Panc1 (cell line): ENCODE data around the gene ATP13A3. TPM values are rescaled to one million over a fixed set of nuclear protein-coding genes. Genes with fewer than 3 reads are reported as not detected.

Experiments
- ATAC-seq: fragments of 200-7000 bp; cut with Tn5 transposase; 2 replicates; pipeline ENCODE4 v1.9.1; 2020; ENCODE audit warnings: mild to moderate bottlenecking, moderate library complexity
- BruUV-seq: library from RNA; stranded (reverse); fragments of 400-500 nt; replicated peaks from 2 replicates; lab custom pipeline; 2021; lab: Mats Ljungman, UMichigan
- CTCF ChIA-PET: fragments of 300-600 bp; sonication (Branson Sonifier 250); formaldehyde crosslinking; loops from one replicate; lab custom pipeline; 2022; ENCODE audit warnings: antibody characterized with exemption; lab: Charles Lee
- POLR2A ChIA-PET: fragments of 300-600 bp; sonication (Branson Sonifier 250); formaldehyde crosslinking; loops from one replicate; lab custom pipeline; 2022; ENCODE audit warnings: antibody characterized with exemption; lab: Charles Lee
- DNase-seq: peaks from one replicate; pipeline ENCODE4 v3.0.0-alpha.2; 2010; ENCODE audit warnings: low read depth, low spot score
- H3K27ac ChIP-seq: 2 replicates; pipeline ENCODE4 v1.5.1; 2011; ENCODE audit warnings: mild to moderate bottlenecking, low read length, inconsistent platforms
- H3K27me3 ChIP-seq: fragments of 200-500 bp; sonication (Bioruptor generic); 2 replicates; pipeline ENCODE4 v1.6.0; 2014; ENCODE audit warnings: low read length, inconsistent platforms; ENCODE audit not compliant: control insufficient read depth, insufficient read depth
- H3K36me3 ChIP-seq: fragments of 200-500 bp; sonication (Bioruptor generic); 2 replicates; pipeline ENCODE4 v1.5.1; 2014; ENCODE audit warnings: inconsistent platforms, mild to moderate bottlenecking, low read length, moderate library complexity; ENCODE audit not compliant: control insufficient read depth, insufficient read depth
- H3K4me1 ChIP-seq: 2 replicates; pipeline ENCODE4 v1.5.1; 2011; ENCODE audit warnings: inconsistent platforms, mild to moderate bottlenecking, low read length, moderate library complexity; ENCODE audit not compliant: control insufficient read depth, insufficient read depth
- H3K4me3 ChIP-seq, 2 experiments: 2 replicates each; pipeline ENCODE4 v1.5.1; 2011 to 2012; ENCODE audit warnings: low read depth in 2 of 2, low read length in 2 of 2, mild to moderate bottlenecking in 2 of 2, inconsistent platforms in 1 of 2, moderate library complexity in 1 of 2
- H3K9me3 ChIP-seq: fragments of 200-500 bp; sonication (Bioruptor generic); 2 replicates; pipeline ENCODE4 v1.5.1; 2014; ENCODE audit warnings: low read depth, mild to moderate bottlenecking, inconsistent platforms, low read length, moderate library complexity; ENCODE audit not compliant: control insufficient read depth, insufficient read depth
- CTCF ChIP-seq: fragments of 450-650 bp; IDR thresholded peaks from 2 replicates; pipeline ENCODE4 v1.5.1; 2017; ENCODE audit warnings: mild to moderate bottlenecking
- POLR2AphosphoS5 ChIP-seq: IDR thresholded peaks from 2 replicates; pipeline ENCODE4 v1.6.1; 2012; ENCODE audit warnings: mild to moderate bottlenecking, low read depth, low read length, moderate library complexity
- SIN3A ChIP-seq: IDR thresholded peaks from 2 replicates; pipeline ENCODE4 v1.6.1; 2012; ENCODE audit warnings: low read depth, mild to moderate bottlenecking, low read length, moderate library complexity, borderline replicate concordance; ENCODE audit not compliant: insufficient read depth
- TCF7L2 ChIP-seq: IDR thresholded peaks from 2 replicates; pipeline ENCODE4 v1.6.1; 2011; ENCODE audit warnings: mild to moderate bottlenecking, low read depth, low read length, inconsistent platforms
- in situ Hi-C: cut with HindIII; loops from 2 replicates; pipeline ENCODE4 v1.10.0; 2016; ENCODE audit warnings: low sequenced_read_pairs, low pct_unique_long_range_greater_than_20kb
- intact Hi-C: fragments of 100-400 bp; cut with micrococcal nuclease; formaldehyde crosslinking; loops from one replicate; pipeline ENCODE4 v1.10.0; 2022; ENCODE audit not compliant: unreplicated experiment
- total RNA-seq: library from RNA; stranded (reverse); gene quantifications from one replicate; pipeline ENCODE4 v1.2.1, GENCODE V29; 2021; ENCODE audit not compliant: unreplicated experiment
- TF ChIP-seq, protein P1 (sequence below), 2 experiments: IDR thresholded peaks; 2 replicates each; pipeline ENCODE4 v1.6.1; 2011 to 2012; ENCODE audit warnings: low read depth in 2 of 2, control low read depth in 1 of 2, low read length in 1 of 2, mild to moderate bottlenecking in 1 of 2, moderate library complexity in 1 of 2; ENCODE audit not compliant: insufficient read depth in 1 of 2

Gene ATP13A3
- total RNA-seq, 1 experiment from 2014 or later = 169 TPM

DNA sequence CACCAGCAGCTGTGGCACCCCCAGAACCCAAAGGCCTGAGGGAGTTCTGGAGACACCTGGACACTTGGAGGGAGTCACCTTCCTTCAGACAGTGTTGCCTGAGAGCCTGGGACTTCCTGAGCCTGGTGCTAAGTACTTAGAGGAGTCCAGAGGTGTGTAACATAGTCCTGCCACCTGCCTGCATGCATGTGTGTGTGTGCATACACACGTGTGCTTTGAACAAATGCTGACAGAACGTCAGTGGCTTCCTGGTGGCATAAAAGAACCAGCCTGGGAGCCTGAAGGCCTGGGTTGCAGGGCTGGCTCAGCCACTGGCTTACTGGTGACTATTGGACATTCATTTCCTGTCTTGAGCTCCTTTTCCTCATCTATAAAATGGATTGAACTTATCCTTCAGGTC, 132.5 kb downstream of the ATP13A3 start:
- Histone ChIP-seq H3K4me1 (peaks cover 11% of the 10 kb centered on the region; the same call in 1 of the 2 replicates), H3K4me3 (no peak overlapping the region), H3K36me3 (no peaks in the 10 kb centered on the region), H3K27me3 (no peaks in the 10 kb centered on the region), H3K27ac (no peak overlapping the region), H3K9me3 (no peaks in the 10 kb centered on the region)
- no TSS peak for BruUV-seq
- ATAC-seq = no peak
- ChIA-PET POLR2A (interaction anchor here (0.8 kb wide), 1 partner anchor 10 kb away, joined by 3 read pairs; no protein-coding TSS in a partner anchor), CTCF (interaction anchor here (0.7 kb wide), 1 partner anchor 363 kb away, joined by 6 read pairs; no protein-coding TSS in a partner anchor)
- intact Hi-C loops (no loop called here), in situ Hi-C loops (no loop called here)
- DNase-seq = no peak
- TF ChIP-seq CTCF (no peak), SIN3A (no peak), POLR2AphosphoS5 (no peak), TCF7L2 (no peak)
- TF ChIP-seq, protein P1, sequence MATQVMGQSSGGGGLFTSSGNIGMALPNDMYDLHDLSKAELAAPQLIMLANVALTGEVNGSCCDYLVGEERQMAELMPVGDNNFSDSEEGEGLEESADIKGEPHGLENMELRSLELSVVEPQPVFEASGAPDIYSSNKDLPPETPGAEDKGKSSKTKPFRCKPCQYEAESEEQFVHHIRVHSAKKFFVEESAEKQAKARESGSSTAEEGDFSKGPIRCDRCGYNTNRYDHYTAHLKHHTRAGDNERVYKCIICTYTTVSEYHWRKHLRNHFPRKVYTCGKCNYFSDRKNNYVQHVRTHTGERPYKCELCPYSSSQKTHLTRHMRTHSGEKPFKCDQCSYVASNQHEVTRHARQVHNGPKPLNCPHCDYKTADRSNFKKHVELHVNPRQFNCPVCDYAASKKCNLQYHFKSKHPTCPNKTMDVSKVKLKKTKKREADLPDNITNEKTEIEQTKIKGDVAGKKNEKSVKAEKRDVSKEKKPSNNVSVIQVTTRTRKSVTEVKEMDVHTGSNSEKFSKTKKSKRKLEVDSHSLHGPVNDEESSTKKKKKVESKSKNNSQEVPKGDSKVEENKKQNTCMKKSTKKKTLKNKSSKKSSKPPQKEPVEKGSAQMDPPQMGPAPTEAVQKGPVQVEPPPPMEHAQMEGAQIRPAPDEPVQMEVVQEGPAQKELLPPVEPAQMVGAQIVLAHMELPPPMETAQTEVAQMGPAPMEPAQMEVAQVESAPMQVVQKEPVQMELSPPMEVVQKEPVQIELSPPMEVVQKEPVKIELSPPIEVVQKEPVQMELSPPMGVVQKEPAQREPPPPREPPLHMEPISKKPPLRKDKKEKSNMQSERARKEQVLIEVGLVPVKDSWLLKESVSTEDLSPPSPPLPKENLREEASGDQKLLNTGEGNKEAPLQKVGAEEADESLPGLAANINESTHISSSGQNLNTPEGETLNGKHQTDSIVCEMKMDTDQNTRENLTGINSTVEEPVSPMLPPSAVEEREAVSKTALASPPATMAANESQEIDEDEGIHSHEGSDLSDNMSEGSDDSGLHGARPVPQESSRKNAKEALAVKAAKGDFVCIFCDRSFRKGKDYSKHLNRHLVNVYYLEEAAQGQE (IDR thresholded peaks at IDR 0.05; ENCODE audit: insufficient read depth in 1 of 2, low read depth in 2 of 2, low read length in 1 of 2) = no peak

Other genes with a start within 250 kb of the ATP13A3 start
- gene CPN2, start 135.7 kb downstream of the ATP13A3 start, total RNA-seq = 0.08 TPM
- gene LRRC15, start 117.3 kb downstream of the ATP13A3 start, total RNA-seq = 0.28 TPM
- gene GP5, start 87.7 kb downstream of the ATP13A3 start, total RNA-seq = 0.05 TPM
- gene TMEM44, start 146.4 kb upstream of the ATP13A3 start, total RNA-seq = 70.1 TPM
- 72.9 TPM for gene LSG1, start 185.2 kb upstream of the ATP13A3 start, total RNA-seq
- 51.4 TPM for gene FAM43A, start 198.9 kb upstream of the ATP13A3 start, total RNA-seq